Stomach (tissue), 4 donors: Measurements from ENCODE around the gene EML6.

Experiments
- CTCF ChIP-seq, 7 experiments: fragments of 450-650 bp in 4 of 7; fragments of 200-600 bp in 3 of 7; sonication (generic) in 3 of 7; IDR thresholded peaks; one replicate each; pipeline ENCODE4 v1.5.1; 2016 to 2019; ENCODE audit warnings: antibody characterized with exemption in 7 of 7, control low read depth in 2 of 7, mild to moderate bottlenecking in 1 of 7
- EP300 ChIP-seq: sonication (generic); formaldehyde crosslinking; IDR thresholded peaks from one replicate; pipeline ENCODE4 v1.6.1; 2017; ENCODE audit warnings: antibody characterized with exemption
- POLR2A ChIP-seq, 4 donors: fragments of 450-650 bp; IDR thresholded peaks; one replicate each; pipeline ENCODE4 v1.6.1; 2016; ENCODE audit warnings: antibody characterized with exemption in 4 of 4, control low read depth in 2 of 4, mild to moderate bottlenecking in 1 of 4, moderate library complexity in 1 of 4

GRCh38 chr2:54872780-54873179, 149.3 kb downstream of the EML6 start:
- TF ChIP-seq CTCF (IDR thresholded peaks at IDR 0.05), result no peak
- no peak for TF ChIP-seq POLR2A (IDR thresholded peaks at IDR 0.05)
- TF ChIP-seq EP300, result no peak
